Esophagus squamous epithelium (tissue), 4 donors: ENCODE data around the gene VEPH1.

Source experiments
- CTCF ChIP-seq, 6 experiments: fragments of 450-650 bp in 4 of 6; fragments of 200-600 bp in 2 of 6; sonication (generic) in 2 of 6; IDR thresholded peaks; one replicate each; pipeline ENCODE4 v1.5.1; 2016 to 2019; ENCODE audit warnings: antibody characterized with exemption in 6 of 6, mild to moderate bottlenecking in 4 of 6, moderate library complexity in 4 of 6
- POLR2A ChIP-seq, 4 donors: fragments of 450-650 bp; IDR thresholded peaks; one replicate each; pipeline ENCODE4 v1.6.1; 2017; ENCODE audit warnings: antibody characterized with exemption in 4 of 4, mild to moderate bottlenecking in 4 of 4, moderate library complexity in 3 of 4

- no peak for TF ChIP-seq CTCF (IDR thresholded peaks at IDR 0.05)
- peak in 1 of 4 donors; percentile 17 for TF ChIP-seq POLR2A (IDR thresholded peaks at IDR 0.05)
Observed at GRCh38 chr3:157542711-157543500, 39.7 kb upstream of the VEPH1 start.
